Hepatic stellate cell (primary cell): ENCODE data around the gene WWC1.
"Not testable (repeated sequence)": the region's sequence is repeated elsewhere in the genome, so short reads cannot be mapped to it uniquely, and the experiment has no call there.

ENCODE experiments used
- DNase-seq: peaks from one replicate; pipeline ENCODE4 v3.0.0; 2011; ENCODE audit warnings: low spot score

The WWC1 gene

GRCh38 chr5:168286386-168286785 is 5.1 kb upstream of the WWC1 start:
- DNase-seq, result no peak

DNA sequence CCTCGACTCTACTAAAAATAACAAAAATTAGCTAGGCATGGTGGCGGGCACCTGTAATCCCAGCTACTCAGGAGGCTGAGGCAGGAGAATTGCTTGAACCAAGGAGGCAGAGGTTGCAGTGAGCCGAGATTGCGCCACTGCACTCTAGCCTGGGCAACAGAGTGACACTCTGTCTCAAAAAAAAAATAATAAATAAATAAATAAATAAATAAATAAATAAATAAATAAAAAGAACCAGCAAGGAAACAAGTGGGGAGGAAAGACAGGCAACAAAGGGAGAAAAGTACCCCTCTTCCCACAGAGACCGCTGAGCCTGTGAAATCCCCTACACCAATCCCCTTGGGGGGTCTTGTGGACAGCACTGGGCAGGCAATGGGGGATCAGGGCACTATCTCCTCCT is 4.6 kb upstream of the WWC1 start:
- DNase-seq, result not testable (repeated sequence)

GRCh38 chr5:168287362-168287761 is 4.1 kb upstream of the WWC1 start:
- no peak for DNase-seq

DNA sequence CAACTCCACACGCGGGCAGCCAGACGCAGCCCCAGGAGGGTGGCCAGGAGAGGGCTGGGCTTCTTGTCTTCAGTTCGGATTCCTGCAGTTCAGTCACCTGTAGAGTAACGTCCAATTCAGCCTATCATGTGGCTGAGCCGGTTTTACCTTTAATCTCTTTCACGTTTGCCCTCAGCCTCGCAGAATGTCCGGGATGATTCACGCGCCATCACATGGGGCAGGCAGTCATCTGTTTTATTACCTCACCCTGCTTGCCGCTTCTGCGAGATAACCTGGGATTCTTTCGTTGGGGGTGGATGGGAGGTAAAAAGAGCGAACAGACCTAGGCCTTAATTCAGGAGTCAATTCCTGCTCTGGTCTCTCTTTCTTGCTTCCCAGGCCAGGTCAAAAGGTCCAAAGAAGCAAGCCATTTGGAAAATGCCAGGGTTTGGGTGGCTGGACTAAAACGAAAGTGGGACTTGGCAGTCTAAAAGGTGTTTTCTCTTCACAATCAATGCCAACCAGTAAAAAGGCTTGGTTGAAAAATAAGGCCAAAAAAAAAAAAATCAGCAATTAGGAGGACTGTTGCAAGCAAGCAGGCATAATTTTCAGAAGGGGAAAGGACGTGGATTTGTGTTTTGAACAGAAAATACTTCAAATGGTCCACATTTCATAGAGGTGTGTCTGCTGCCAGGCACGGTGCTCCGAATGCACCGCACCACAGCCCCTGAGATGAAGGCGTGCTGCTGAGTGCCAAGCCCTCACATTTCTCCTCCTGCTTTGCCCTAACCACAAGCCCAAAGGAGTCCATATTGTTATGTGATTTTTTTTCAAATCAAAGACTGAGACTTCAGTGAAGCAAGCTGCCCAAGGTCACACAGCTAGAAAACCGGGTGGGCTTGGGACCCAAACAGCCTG is 2.8 kb upstream of the WWC1 start:
- no peak for DNase-seq

- DNase-seq, result no peak
Measured at GRCh38 chr5:168290902-168291341, 523 bp upstream of the WWC1 start.

DNA sequence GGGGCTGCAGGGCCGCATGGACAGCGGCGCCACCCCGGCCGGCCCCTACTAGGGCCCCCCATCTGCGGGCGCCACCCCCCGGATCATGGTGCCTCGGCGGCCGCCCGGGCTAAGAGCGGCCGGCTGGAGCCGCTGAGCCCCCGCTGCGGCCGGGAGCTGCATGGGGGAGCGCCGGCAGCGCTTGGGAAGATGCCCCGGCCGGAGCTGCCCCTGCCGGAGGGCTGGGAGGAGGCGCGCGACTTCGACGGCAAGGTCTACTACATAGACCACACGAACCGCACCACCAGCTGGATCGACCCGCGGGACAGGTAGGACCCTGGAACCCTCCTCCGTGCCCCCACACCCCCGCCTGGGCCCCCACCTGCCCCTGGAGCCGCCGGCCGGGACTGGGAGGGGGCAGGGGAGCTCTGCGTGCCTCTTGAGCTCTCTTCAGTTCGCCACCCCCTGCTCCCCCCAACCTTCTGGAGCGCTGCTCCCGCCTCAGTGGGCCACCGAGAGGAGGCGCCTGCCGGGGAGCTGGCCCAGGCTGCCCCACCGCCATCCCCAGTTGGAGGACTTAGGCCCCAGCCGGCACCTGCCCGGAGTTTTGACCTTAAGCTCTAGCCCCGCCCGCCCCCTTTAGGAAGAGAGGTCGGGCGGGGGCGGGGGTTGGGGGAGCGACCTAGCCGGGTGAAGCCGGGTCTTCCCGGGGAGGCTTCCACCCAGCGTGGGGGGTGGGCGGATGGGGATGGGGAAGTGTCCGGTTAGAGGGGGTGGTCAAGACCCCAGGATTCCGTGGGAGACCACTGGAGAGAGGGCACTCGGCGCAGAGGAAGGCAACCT is 730 bp downstream of the WWC1 start:
- DNase-seq, result peak; percentile 17

GRCh38 chr5:168292786-168293696 is 1.6 kb downstream of the WWC1 start:
- DNase-seq, result no peak

DNA sequence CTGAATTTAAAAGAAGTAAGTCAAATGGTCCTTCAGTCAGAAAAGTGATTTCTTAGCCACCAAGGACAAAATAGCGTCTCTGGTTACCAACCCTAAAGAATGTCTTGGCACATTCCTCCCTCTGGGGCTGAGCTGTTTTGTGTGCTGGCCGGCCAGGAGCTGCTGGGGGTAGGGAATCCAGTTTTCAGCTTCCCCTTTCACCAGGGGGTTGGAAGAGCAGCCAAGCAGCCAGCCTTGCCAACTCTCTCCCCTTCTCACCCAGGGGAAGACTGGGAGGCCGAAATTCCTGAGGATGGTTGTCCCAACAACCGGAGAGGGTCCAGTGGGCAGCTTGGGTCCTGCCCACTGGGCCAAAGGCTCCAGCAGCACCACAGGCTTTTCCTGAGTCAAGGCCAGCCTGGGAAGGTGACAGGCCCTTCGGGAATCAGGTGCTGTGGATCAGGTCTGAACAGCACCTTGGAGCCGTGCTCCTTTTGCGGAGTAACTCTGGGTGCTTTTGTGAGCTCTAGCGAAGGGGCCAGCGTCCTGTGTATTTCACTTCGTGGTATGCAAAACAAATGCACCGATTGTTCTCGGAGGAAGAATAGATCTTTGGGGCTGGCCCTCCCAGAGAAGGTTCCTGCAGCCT is 4.2 kb downstream of the WWC1 start:
- peak; percentile 58 for DNase-seq

DNA sequence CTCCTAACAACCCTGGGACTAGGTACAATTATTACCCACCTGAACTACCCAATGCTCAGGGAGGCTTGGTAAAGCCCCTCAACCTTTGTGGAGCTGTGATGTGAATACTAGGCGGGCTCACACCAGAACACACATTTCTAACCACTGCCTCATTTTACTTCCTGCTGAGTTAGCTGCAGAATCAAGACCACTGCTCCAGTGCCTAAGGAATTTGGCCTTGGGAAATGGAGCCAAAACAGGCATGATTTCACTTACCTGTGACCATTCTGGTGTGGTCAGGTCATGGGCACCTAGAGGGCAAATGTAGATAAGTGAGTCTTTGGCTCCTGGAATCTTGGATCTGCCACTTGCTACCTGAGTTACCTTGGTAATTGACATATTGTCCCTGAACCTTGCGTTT is 5.2 kb downstream of the WWC1 start:
- no peak for DNase-seq

DNA sequence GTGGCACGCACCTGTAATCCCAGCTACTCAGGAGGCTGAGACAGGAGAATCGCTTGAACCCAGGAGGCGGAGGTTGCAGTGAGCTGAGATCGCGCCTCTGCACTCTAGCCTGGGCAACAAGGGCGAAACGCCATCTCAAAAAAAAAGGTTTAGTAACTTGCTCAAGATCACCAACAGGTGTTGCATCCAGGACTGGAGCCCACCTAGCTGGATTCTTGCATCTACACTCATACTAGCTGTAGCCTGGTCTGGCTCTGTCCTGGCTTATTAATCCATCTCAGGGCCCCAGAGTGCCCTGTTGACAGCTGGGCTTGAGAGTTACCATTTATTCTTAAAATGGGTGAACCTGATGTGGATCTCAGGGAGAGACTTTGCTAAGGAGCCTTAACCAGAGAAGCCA is 7.5 kb downstream of the WWC1 start:
- no peak for DNase-seq

DNA sequence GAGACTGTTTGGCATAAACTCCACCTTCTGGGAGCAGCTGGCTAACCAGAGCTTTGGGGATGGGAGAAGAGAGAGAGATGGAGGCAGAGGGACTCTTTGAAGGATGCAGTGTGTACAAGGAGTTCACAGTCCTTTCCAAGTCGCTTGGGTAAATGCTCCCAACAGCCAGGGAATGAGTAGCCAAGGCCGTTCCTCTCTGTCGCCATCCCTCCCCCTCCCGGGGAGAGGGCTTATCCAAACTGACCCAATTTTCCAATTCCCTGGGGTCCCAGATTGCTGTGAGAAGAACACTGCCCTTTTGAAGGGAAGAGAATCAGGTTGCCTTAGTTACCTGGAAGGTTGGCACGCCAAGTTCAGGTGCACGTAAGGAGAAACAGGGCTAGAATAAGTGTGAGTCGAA is 7.9 kb downstream of the WWC1 start:
- no peak for DNase-seq

DNA sequence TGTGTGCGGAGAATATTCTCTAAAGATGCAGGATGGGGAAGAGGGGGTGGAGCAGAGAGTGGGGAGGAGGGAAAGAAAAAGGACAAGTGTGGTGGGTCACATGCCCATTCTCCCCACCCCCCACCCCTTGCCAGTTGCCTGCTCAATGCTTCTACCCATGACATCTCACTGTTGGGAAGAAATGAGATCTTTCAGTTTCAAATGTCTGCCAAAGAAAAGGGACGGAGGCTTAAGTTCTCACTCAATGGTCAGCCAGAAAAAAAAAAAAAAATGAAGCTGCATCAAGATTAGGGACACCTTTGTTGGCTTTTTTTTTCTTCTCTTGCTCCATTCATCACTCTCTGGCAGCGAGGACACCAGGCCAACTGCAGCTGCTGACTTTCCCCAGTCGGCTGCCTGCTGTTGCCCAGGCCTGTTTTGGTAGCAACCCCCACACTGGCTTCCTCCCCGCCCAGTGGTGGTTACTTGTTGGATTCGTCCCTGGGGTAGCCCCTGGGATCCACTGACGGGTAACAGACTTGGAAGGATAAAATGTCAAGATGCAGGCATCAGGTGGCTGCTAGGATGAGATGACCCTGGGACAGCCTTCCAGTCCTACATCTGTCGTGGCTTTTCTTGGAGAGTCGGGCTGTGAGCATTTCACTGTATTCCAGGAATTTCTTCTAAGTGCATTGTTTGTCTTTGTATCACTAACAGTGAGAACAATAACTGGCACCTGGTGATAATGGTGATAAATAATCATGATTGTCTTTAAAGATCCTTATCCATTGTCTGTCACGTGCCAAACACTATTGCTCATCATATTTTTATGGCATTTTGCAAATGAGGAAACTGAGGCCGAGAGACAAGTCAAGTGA is 9.1 kb downstream of the WWC1 start:
- DNase-seq, result no peak

GRCh38 chr5:168301593-168302390 is 10.3 kb downstream of the WWC1 start:
- DNase-seq, result no peak

DNA sequence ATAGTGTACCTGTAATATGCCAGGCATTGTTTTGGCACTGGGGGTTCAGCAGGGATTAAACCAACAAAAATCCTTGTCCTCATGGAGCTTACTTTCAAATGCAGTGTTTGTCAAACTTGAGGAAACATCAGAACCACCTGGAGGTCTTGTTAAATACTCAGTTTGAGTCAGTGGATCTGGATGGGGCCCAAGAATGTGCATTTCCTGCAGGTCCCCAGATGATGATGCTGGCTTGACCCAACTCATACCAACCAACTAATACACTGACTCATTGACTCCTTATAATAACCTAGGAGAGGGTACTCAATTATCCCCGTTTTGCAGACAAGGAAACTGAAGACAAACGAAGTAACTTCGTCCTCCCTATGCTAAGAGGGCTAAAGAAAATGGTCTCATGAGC is 11.3 kb downstream of the WWC1 start:
- DNase-seq, result no peak

GRCh38 chr5:168303393-168304025 is 12.1 kb downstream of the WWC1 start:
- no peak for DNase-seq

DNA sequence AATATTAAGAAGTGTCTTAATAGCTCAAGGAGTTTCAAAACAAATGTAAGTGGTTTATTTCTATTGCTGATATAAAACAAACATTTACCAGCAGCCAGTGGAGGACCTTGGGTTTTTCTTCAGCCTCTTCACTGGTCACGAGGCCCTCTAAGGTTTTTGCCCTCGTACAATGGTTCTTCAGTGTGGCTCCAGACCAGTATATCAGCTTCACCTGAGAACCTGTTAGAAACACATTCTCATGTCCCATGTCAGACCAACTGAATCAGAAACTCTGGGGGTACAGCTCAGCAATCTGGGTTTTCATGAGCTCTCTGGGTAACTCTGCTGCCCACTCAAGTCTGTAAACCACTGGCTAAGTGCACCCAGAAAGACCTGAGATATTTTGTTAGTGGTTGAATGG is 12.9 kb downstream of the WWC1 start:
- DNase-seq, result no peak

DNA sequence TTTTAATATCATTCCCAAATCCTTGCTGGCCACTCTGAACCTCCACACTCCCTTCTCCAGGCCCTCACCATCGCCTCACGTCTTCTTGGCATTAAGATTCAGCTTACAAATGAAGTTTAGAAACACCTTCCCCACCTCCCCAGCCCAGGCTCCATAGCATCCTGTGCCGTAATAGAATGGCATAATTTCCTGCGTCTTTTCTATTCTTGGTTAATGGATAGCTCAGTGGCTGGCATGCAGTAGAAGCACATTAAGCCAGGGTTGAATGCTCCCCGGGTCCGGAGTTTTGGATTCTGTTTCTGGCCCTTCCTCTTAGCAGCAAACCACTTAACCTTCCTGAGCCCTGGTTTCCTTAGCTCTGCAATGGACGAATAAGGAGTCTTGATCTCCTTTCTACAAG is 13.8 kb downstream of the WWC1 start:
- no peak for DNase-seq

DNA sequence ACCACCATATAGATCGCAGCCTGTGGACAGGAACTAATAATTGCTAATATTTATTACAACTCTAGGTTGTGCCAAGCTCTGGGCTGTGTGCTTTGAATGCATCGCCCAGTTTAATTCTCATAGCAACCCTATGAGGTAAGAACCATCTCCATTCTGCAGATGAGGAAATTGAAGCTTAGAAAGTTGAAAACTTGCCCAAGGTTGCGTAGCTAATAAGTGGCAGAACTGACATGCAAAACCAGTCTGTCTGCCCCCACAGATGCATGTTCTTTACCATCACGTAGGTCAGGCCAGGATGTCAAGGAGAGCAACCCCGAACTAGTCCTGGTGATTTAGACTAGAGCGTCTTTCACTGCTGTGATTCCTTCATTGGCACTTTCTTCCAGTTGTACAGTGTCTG is 15.6 kb downstream of the WWC1 start:
- no peak for DNase-seq

- no peak for DNase-seq
Measured at GRCh38 chr5:168307925-168308584, 16.6 kb downstream of the WWC1 start.
